Activated naive CD4-positive, alpha-beta T cell treated with anti-CD3 and anti-CD28 coated beads, Interleukin-2, amount 50 U/mL, for 72 hours (primary cell): Measurements from ENCODE around the gene CACNA2D4. TPM values are rescaled to one million over a fixed set of nuclear protein-coding genes. Genes with fewer than 3 reads are reported as not detected.

Source experiments
- ATAC-seq, 2 donors: fragments of 150-1000 bp; cut with Tn5 transposase; 2 replicates each; pipeline ENCODE4 v1.10.0; 2021; ENCODE audit warnings: mild to moderate bottlenecking in 2 of 2, moderate library complexity in 2 of 2
- DNase-seq, 2 donors: peaks; one replicate each; pipeline ENCODE4 v3.0.0; 2021 to 2022; ENCODE audit warnings: low spot score in 2 of 2
- H3K27ac Mint-ChIP-seq, 2 donors: one replicate each; pipeline ENCODE4 v1.8.0; 2022; ENCODE audit warnings: mild to moderate bottlenecking in 2 of 2, mixed read lengths in 2 of 2
- H3K36me3 Mint-ChIP-seq, 2 donors: one replicate each; pipeline ENCODE4 v1.8.0; 2022; ENCODE audit warnings: mixed read lengths in 2 of 2
- H3K9me3 Mint-ChIP-seq, 2 donors: one replicate each; pipeline ENCODE4 v1.8.0; 2022; ENCODE audit warnings: mixed read lengths in 2 of 2
- total RNA-seq, 2 donors: library from RNA; stranded (reverse); gene quantifications; one replicate each; pipeline ENCODE4 v1.2.3, GENCODE V29; 2022

CACNA2D4 gene
- total RNA-seq, 2 donors from 2014 or later: 3.8 to 5.4 TPM

DNA sequence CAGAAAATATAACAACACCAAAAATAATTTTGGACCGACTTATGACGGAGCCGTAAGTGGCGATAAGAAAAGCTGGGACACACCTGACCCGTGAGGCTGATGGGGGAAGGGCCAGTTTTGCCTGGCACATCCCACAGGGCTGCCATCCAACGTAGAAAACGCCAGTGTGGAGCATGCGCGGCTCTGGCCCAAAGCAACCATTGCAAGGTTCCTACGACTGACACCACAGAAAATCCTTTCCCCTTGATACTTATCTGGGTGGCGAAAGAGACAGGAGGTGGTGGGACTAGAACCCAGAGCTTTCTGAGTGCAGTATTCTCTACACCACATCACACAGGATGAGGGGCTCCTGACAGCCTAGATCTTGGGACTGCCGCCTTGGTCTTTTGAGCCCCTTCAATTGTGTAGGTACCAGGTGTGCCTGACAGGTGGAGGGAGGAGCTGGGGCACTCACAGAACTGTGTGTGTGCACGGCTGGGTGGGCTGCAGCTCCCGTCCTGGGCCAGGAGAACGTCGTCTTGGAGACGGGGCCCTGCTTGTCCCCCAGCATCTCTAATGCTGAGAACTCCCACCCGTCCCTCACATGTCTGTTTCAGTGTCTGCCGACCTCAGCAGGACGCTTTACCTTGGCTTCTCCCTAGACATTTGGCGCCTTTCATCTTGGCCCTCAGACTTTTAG, 17.4 kb upstream of the CACNA2D4 start:
- DNase-seq (no peak), ATAC-seq (no peak)
- Mint-ChIP-seq H3K27ac (no peak overlapping the region), H3K36me3 (no peaks in the 10 kb centered on the region), H3K9me3 (no peaks in the 10 kb centered on the region)

DNA sequence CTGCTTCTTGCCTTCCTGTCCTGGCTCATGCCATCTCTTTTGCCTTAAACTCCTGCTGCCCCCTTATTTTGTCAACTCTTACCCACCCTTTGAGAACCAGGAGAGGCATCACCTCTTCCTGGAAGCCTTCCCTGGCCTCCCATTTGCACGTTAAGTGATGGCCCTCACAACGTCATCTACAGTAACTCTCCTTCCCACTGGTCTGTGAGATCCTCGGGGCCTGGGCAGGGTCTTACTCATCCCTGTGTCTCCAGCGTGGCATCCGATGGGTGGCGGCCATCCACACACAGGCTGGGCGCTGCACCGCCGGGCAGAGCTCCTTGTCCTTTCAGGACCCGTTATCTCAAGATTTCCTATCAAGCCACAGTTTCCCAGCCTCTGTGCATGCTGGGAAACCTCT, 16.8 kb upstream of the CACNA2D4 start:
- Mint-ChIP-seq H3K36me3 (no peaks in the 10 kb centered on the region), H3K9me3 (no peaks in the 10 kb centered on the region), H3K27ac (peak overlapping the region in 1 of 2 donors; percentile 1)
- ATAC-seq (no peak), DNase-seq (no peak)

DNA sequence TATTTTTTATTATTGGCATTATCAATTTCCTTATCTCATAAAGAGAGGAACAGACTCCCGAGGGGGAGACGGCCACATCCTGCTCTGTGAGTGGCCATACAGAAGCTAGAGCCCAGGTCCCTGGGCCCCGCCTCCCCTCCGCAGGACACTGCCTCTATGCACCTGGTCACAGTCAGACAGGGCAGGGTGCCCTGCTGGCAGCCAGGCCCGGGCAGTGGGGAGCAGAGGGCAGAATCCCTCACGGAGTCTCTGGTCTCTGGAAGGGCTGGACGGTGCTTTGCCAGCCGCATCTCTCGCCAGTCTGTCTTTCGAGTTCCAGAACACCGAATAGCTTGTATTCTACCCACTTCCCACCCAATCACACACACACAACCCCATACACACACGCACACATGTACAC, 16.4 kb upstream of the CACNA2D4 start:
- Mint-ChIP-seq H3K27ac (peak overlapping the region in 1 of 2 donors; percentile 1), H3K36me3 (no peaks in the 10 kb centered on the region), H3K9me3 (no peaks in the 10 kb centered on the region)
- no peak for ATAC-seq
- DNase-seq: no peak

DNA sequence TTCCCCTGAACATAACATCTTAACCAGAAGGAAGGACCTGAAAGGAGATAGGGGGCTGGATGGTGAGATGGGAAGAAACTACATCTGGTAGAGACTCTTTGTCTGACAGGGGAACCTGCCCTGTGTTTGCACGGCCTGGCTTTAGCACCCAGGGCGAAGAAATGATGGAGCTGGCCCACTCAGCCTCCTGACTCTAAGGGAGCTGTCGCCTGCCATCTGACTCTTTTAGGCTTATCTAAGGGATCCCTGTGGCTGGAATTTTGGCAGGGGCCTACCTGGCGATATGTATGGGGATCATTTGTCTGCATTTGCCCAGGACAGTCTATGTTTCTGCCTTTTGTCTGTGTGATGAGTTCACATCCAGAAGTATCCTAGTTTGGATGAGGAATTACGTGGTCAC, 15.6 kb upstream of the CACNA2D4 start:
- no peaks in the 10 kb centered on the region for H3K9me3 Mint-ChIP-seq
- no peaks in the 10 kb centered on the region for H3K36me3 Mint-ChIP-seq
- ATAC-seq (no peak), DNase-seq (no peak)
- no peak overlapping the region for H3K27ac Mint-ChIP-seq

DNA sequence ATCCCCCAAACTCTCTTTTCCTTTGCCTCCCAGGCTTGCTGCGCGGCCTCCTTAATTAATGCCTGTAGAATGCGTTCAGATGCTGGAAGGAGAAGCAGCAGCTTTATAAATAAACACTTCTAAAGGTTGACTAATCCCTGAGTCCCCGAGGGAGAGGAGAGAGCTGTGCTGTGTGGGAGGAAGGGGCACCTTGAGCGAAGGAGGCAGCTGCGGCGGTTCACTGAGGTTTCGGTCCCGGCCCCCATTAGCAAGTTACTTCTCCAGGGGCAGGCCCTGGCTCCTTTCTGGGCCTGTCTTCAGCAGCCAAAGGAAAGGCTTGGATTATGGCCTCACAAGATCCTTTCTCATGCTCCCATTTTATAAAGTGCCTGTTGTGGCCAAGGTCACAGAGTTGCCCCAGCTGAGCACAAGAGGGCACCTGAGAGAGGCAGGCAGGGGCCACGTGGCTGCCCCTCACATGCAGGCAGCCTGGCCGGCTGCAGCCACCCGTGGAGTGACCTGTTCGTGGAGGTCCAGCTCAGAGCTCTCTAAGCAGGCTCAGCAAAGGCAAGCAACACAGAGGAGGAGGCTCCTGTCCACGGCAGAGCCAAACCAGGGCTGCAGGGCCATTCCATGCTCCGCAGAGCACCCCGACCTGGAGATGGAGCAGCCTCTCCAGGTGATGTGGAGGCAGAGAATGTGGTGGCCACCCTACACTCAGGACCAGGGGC, 15.0 kb upstream of the CACNA2D4 start:
- Mint-ChIP-seq H3K36me3 (no peaks in the 10 kb centered on the region), H3K27ac (no peak overlapping the region), H3K9me3 (no peaks in the 10 kb centered on the region)
- DNase-seq (no peak), ATAC-seq (no peak)

DNA sequence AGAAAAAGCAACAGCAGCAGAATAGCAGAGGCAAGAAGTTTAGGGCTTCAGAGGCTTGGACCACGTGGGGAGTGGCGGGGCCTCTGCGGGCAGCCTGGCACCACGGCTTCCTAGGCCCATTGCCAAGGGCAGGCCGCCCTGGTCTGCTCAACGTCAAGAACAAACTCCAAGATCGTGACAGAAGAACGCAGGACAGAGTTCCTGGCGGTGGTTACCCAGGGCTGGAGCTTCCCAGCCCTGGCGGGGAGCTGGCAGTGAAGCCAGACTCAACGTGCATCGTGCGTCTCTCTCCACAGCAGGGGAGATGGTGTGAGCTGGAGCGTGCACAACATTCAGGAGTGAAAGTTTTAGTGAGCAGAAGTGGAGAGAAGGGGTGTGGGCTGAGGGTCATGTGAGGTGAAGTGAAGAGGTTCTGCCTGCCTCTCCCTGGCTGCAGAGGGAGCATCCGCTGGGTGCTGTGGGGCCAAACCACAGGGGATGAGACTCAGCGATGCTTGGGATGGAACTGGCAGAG, 13.9 kb upstream of the CACNA2D4 start:
- Mint-ChIP-seq H3K9me3 (no peaks in the 10 kb centered on the region), H3K36me3 (no peaks in the 10 kb centered on the region), H3K27ac (peak overlapping the region in 1 of 2 donors; percentile 25)
- DNase-seq (no peak), ATAC-seq (no peak)

DNA sequence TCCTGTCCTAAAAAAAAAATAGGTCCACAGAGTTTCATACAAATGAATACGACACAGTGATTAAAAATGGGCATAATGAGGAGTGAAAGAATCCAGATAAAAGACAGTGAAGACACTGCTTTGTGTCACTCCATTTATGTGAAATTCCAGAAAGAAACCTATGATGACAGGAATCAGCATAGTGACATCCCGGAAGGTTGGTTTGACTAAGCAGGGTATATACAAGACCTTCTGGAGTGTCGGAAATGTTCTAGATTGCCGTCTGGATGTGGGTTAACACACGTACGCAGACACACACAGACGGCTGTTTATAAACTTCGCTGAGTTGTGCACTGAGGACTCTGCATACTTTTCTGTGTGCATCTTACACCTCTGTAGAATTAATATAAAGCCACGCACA, 13.2 kb upstream of the CACNA2D4 start:
- ATAC-seq (no peak), DNase-seq (no peak)
- no peaks in the 10 kb centered on the region for H3K36me3 Mint-ChIP-seq
- no peaks in the 10 kb centered on the region for H3K9me3 Mint-ChIP-seq
- H3K27ac Mint-ChIP-seq: no peak overlapping the region

DNA sequence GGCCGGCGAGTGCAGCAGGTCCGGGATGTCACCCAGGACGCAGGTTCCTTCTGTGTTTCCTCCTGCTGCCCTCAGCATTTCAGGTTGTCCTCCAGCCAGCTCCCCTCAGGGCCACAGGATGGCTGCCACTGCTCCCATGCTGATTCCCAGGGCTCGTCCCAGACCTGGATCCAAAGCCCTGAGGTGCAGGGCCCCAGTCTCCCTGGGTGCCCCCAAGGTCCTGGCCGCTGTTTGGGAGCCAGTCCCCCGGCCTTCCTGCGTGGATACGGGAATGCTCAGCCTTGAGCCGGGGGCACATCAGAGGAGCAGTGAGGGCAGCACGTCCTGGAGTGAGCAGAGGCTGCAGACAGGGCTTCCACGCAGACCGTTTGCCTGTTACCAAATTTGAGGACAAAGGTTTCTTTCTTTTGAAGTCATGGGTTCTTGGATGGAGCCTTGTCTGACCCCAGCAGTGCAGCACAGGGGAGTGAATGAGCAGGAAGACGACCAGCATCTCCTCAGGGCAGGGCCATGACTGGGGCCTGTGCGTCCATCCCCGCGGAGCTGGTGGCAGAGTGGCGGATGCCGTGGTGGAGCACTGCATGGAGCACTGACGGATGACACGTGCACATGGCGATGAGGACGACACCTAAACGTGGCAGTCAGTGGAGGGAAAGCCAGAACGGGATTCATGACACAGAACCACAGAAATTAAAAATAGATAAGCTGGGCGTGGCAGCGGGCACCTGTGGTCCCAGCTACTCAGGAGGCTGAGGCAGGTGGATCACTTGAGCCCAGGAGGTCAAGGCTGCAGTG, 12.5 kb upstream of the CACNA2D4 start:
- Mint-ChIP-seq H3K27ac (no peak overlapping the region), H3K36me3 (no peaks in the 10 kb centered on the region), H3K9me3 (no peaks in the 10 kb centered on the region)
- no peak for ATAC-seq
- DNase-seq: peak in 1 of 2 donors; percentile 50

DNA sequence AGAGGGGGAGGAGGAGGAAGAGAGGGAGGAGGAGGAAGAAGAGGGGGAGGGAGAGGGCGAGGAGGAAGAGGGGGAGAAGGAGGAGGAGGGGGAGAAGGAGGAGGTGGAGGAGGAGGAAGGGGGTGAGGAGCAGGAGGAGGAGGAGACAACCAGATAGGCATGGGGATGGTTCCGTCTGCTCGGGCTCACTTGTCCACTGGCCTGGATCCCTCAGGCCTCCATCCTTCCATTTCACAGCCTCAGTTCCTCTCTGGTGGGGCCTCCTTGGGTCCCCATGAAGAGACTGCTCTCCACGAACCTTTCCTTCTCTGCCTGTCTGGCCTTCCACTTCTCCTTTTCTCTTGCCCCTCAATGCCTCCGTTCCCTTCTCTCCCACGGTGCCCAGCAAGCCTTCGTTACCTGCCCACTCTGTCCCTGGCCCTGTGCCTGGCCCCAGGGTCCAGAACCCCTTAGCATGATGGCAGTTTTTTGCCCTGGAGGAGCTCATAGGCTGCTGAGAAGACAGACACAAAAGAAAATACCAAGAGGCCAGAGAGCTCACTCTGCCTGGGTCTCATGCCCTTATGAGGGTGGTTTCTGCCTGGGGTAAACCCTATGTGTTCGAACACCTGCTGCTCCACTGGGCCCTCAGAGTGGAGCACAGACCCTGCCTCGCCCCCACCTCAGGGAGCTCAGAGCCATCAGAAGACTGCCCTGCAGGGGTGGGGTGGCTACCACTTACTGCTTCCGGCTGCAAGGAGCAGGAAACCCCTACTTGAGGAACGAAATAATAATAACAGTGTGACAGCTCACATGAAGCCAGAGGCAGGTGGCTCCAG, 11.7 kb upstream of the CACNA2D4 start:
- DNase-seq: no peak
- ATAC-seq: no peak
- H3K36me3 Mint-ChIP-seq: no peaks in the 10 kb centered on the region
- H3K9me3 Mint-ChIP-seq: no peaks in the 10 kb centered on the region
- H3K27ac Mint-ChIP-seq: no peak overlapping the region

DNA sequence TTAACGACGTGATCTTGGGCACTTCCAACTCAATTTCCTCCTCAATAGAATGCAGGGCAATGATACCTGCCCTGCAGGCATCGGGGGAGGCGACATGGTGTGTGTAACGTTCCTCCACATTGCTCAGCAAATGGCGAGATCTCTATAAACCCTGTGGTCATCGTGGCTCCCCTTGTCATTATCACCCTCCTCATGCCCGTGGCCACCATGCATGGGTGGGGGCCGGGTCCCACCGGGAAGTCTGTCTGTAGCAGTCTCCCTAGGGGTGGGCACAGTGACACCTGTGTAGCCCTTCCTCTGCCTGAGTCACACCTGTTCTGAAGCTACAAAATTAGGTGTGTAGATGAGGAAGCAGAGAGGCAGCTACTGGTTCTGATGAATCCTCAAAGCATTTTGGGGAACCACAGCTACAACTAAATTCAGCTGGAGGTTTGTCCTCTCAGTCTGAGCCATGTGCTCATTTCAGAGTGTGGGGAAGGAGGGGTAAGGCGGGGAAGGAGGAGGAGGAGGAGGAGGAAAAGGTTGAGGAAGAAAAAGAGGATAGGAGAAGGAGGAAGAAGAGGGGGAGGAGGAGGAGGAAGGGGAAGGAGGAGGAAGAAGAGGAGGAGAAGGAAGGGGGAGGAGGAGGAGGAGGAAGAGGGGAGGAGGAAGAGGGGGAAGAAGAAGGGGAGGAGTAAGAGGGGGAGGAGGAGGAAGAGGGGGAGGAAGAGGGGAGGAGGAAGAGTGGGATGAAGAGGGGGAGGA, 11.0 kb upstream of the CACNA2D4 start:
- H3K9me3 Mint-ChIP-seq: no peaks in the 10 kb centered on the region
- no peaks in the 10 kb centered on the region for H3K36me3 Mint-ChIP-seq
- DNase-seq (no peak), ATAC-seq (no peak)
- no peak overlapping the region for H3K27ac Mint-ChIP-seq

DNA sequence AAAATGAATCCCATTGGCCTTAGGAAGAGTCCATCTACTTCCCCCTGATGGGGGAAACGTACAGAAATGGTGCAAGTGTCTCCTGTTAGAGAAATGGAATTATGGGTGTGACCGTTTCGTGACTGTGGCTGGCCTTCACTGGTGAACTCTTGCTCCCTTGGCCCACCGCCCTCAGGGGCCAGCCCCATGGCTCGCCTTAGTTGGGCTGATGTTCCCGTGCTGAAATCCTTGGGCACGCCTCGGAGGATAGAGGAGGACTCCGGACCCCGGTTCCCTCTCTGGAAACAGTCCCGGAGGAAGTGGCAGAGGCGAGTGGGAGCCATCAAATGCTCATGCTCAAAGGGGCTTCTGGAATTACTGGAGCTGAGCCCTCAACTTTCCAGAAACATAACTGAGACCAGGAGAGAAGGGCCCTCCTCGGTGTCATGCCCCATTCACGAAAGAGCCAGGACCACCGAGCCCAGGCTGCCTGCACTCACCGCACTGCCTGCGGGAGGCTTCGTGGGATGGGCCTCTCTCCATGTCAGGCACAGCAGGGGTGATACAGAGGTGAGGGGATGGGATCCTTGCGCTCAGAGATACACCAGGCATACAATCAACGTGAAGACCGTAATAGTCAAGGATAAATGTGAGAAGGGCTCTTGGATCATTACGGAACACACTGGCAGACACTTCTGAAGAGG, 10.1 kb upstream of the CACNA2D4 start:
- H3K9me3 Mint-ChIP-seq: no peaks in the 10 kb centered on the region
- no peak for ATAC-seq
- H3K27ac Mint-ChIP-seq: no peak overlapping the region
- peak in 1 of 2 donors; percentile 44 for DNase-seq
- no peaks in the 10 kb centered on the region for H3K36me3 Mint-ChIP-seq

DNA sequence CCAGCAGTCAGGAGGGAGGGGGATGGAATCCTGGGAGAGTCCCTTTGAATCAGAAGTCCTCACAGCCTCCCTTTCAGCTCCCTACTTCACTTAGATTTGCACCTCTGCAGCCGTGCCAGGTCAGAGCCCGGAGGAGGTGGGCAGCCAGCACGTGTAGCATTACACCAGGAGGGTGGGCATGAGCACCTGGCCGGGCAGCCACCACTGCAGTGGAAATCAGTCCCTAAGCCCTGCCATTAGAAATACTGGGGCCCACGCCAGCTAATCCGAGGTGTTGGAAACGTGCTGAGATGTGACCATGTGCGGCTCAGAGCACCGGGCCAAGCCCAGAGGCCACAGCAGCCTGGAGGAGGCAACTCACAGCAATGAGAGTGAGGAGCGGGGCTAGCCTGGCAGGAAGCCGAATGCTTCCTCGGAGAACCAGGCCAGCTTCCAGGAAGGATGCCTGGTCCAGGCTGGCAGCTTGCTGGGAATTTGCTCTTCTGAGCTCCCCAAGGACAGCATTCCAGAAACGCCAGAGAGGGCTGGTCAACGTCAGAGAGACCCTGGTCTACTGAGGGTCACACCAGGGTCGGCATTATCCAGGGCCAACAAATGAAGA, 9.4 kb upstream of the CACNA2D4 start:
- no peak overlapping the region for H3K27ac Mint-ChIP-seq
- DNase-seq (no peak), ATAC-seq (no peak)
- H3K9me3 Mint-ChIP-seq: no peaks in the 10 kb centered on the region
- H3K36me3 Mint-ChIP-seq: no peaks in the 10 kb centered on the region

DNA sequence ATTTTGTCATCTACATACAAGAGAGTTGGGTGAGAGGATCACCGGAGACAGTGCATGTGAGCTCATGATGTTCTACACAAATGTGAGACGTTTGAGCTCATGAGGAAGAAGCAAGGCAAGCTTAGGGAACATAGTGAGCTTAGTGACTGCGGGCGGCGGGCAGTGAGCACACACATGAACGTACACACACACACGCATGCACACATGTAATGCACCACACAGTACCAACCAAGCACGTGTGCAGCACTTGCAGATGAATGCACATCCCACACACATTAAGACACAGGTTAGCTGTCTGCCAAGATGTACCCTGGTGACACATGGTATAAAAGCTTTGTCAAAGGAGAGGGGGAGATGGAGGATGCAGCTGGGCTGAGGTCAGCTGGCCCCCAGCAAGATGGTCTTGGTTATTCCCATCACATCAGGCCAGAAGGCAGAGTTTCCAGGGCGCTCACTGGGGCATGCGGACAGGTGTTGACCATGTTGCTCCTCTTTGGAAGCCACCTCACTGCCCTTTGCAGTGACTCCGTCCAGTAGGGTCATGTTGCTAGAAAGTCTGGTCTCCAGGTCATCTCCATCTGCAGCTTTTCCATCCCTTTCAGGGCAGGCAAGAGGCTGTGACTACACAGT, 8.7 kb upstream of the CACNA2D4 start:
- ATAC-seq (no peak), DNase-seq (peak in 1 of 2 donors; percentile 35)
- Mint-ChIP-seq H3K36me3 (no peaks in the 10 kb centered on the region), H3K9me3 (no peaks in the 10 kb centered on the region), H3K27ac (no peak overlapping the region)

DNA sequence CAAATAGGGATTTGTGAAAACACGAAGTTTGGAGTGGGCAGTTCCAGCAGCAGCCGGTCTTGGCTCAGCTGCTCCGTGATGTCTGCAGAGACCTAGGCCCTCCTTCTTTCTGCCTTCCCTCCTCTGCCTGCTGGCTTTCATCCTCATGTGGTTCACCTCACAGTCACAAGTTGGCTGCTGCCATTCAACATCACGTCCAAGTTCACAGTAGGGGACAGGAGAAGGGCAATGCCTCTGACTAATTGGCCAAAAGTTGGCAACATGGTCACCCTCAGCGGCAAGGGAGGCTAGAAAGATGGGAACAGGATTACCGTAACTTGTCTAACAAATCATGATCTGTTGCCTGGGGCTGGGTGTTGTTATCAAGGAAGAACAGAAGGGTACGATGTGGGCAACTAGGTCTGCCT, 7.8 kb upstream of the CACNA2D4 start:
- Mint-ChIP-seq H3K9me3 (no peaks in the 10 kb centered on the region), H3K36me3 (no peaks in the 10 kb centered on the region), H3K27ac (no peak overlapping the region)
- ATAC-seq (no peak), DNase-seq (peak in 1 of 2 donors; percentile 44)

DNA sequence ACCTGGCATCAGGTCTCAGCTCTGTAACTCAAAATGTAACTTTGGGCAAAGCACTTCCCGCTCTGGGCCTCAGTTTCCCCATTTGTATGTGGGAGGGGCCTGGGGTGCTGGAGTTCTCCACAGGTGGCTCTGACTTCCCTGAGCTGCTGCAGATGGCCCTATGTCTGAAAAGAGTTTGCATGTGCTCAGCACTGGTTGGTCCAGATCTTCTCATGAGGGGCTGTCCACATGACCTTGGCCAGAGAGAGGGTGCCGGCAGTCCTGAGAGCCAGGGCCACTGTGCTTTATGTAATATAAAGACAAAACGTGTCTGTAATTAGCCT, 7.2 kb upstream of the CACNA2D4 start:
- H3K36me3 Mint-ChIP-seq: no peaks in the 10 kb centered on the region
- ATAC-seq: no peak
- no peak overlapping the region for H3K27ac Mint-ChIP-seq
- H3K9me3 Mint-ChIP-seq: no peaks in the 10 kb centered on the region
- peak in 1 of 2 donors; percentile 33 for DNase-seq
